Hepatocyte (in vitro differentiated cells): ENCODE measurements around the gene LAMA4. TPM values are rescaled to one million over a fixed set of nuclear protein-coding genes. Genes with fewer than 3 reads are reported as not detected.

Source experiments
- DNase-seq: peaks from one replicate; pipeline ENCODE4 v3.0.0-alpha.2; 2016; ENCODE audit warnings: low spot score
- H2AFZ ChIP-seq: fragments of 200-600 bp; sonication (generic); 2 replicates; pipeline ENCODE4 v1.6.0; 2016; ENCODE audit warnings: antibody characterized with exemption, mild to moderate bottlenecking
- H3K27ac ChIP-seq: fragments of 200-600 bp; sonication (generic); 2 replicates; pipeline ENCODE4 v1.5.1; 2016; ENCODE audit warnings: mild to moderate bottlenecking
- H3K27me3 ChIP-seq: fragments of 200-600 bp; sonication (generic); 2 replicates; pipeline ENCODE4 v1.6.1; 2016
- H3K36me3 ChIP-seq: fragments of 200-600 bp; sonication (generic); replicated peaks from 2 replicates; pipeline ENCODE4 v1.5.1; 2016; ENCODE audit warnings: low read depth; ENCODE audit not compliant: insufficient read depth
- H3K4me1 ChIP-seq: fragments of 200-600 bp; sonication (generic); 2 replicates; pipeline ENCODE4 v1.5.1; 2016; ENCODE audit warnings: mild to moderate bottlenecking, moderate library complexity; ENCODE audit not compliant: insufficient read depth
- H3K4me2 ChIP-seq: fragments of 200-600 bp; sonication (generic); 2 replicates; pipeline ENCODE4 v1.6.0; 2016
- H3K4me3 ChIP-seq: fragments of 200-600 bp; sonication (generic); 2 replicates; pipeline ENCODE4 v1.5.1; 2016; ENCODE audit warnings: mild to moderate bottlenecking
- H3K79me2 ChIP-seq: fragments of 200-600 bp; sonication (generic); 2 replicates; pipeline ENCODE4 v1.6.0; 2017; ENCODE audit warnings: mild to moderate bottlenecking
- H3K9me2 ChIP-seq: fragments of 200-600 bp; sonication (generic); replicated peaks from 2 replicates; pipeline ENCODE4 v1.6.0; 2017; ENCODE audit warnings: mild to moderate bottlenecking; ENCODE audit not compliant: insufficient read depth
- H3K9me3 ChIP-seq: fragments of 200-600 bp; sonication (generic); 2 replicates; pipeline ENCODE4 v1.5.1; 2016; ENCODE audit warnings: low read depth, mild to moderate bottlenecking
- H4K20me1 ChIP-seq: fragments of 200-600 bp; sonication (generic); 2 replicates; pipeline ENCODE4 v1.6.0; 2016; ENCODE audit warnings: mild to moderate bottlenecking; ENCODE audit not compliant: insufficient read depth, poor library complexity, severe bottlenecking
- EZH2 ChIP-seq: fragments of 200-600 bp; sonication (generic); IDR thresholded peaks from 2 replicates; pipeline ENCODE4 v1.6.1; 2016; ENCODE audit warnings: antibody characterized with exemption, mild to moderate bottlenecking, borderline replicate concordance
- EZH2phosphoT487 ChIP-seq: fragments of 200-600 bp; sonication (generic); IDR thresholded peaks from one replicate; pipeline ENCODE4 v1.6.1; 2018; ENCODE audit warnings: antibody characterized with exemption, mild to moderate bottlenecking, low read depth, moderate library complexity; ENCODE audit not compliant: unreplicated experiment, severe bottlenecking
- WGBS: methylation state at CpG from one replicate; pipeline ENCODE4 v1.1.6; 2016; ENCODE audit warnings: low lambda C conversion rate; ENCODE audit errors: missing lambda C conversion rate; 5-methylcytosine and 5-hydroxymethylcytosine counted together
- polyA plus RNA-seq: library from polyadenylated mRNA; unstranded; fragments of >200 nt; fragmentation: Nextera tagmentation; extraction: Ambion mirVana; gene quantifications from 2 replicates; pipeline ENCODE4 v1.2.1, GENCODE V29; 2016
- small RNA-seq: library from RNA; depleted of rRNA; stranded (forward); fragments of <200 nt; gene quantifications from one replicate; pipeline ENCODE3, GENCODE V24; 2014
- total RNA-seq: library from RNA; depleted of rRNA; stranded (reverse); fragments of >200 nt; gene quantifications from 2 replicates; pipeline ENCODE4 v1.2.3, GENCODE V29; 2014
- TF ChIP-seq, protein P1 (sequence below): fragments of 200-600 bp; sonication (generic); IDR thresholded peaks from 2 replicates; pipeline ENCODE4 v1.5.1; 2016; ENCODE audit warnings: antibody characterized with exemption, mild to moderate bottlenecking; ENCODE audit not compliant: poor library complexity

Gene LAMA4
- total and polyA plus RNA-seq, 2 experiments from 2014 or later = 14.1 to 18.9 TPM

DNA sequence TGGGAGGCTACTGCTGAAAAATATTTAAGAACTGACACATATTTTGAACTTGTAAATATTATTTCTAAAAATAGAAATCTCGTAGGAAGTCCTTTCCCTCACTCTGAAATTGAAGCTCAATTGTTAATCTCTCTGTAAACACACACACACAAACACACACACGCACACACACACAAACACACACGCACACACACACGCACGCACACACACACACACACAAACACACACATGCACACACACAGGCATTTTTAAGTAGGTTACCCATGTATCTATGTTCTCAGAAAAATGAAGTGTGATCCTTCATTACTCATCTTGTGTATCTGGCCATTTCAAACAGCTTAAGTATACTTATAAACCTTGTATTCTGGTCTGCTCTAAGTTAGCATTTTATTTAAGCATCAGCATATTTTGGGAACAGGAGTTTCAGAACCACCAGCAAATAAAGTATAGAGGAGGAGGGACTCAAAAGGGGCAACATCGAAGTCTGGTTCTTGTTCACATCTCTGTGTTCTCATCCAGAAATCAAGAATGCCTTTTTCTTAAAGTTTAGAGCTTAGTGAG lies 188.9 kb downstream of the LAMA4 start:
- H2AFZ ChIP-seq = no peak overlapping the region
- H3K27me3 ChIP-seq = no peaks in the 10 kb centered on the region
- no peak overlapping the region for H3K4me3 ChIP-seq
- no peak overlapping the region for H3K4me2 ChIP-seq
- no peaks in the 10 kb centered on the region for H4K20me1 ChIP-seq
- no peak for DNase-seq
- H3K9me2 ChIP-seq = no peaks in the 10 kb centered on the region
- no peak overlapping the region for H3K27ac ChIP-seq
- WGBS = 81% methylated on average over 6 of the region's 6 CpGs
- no peaks in the 10 kb centered on the region for H3K36me3 ChIP-seq
- no peak for TF ChIP-seq EZH2phosphoT487
- TF ChIP-seq EZH2 = no peak
- TF ChIP-seq, protein P1, sequence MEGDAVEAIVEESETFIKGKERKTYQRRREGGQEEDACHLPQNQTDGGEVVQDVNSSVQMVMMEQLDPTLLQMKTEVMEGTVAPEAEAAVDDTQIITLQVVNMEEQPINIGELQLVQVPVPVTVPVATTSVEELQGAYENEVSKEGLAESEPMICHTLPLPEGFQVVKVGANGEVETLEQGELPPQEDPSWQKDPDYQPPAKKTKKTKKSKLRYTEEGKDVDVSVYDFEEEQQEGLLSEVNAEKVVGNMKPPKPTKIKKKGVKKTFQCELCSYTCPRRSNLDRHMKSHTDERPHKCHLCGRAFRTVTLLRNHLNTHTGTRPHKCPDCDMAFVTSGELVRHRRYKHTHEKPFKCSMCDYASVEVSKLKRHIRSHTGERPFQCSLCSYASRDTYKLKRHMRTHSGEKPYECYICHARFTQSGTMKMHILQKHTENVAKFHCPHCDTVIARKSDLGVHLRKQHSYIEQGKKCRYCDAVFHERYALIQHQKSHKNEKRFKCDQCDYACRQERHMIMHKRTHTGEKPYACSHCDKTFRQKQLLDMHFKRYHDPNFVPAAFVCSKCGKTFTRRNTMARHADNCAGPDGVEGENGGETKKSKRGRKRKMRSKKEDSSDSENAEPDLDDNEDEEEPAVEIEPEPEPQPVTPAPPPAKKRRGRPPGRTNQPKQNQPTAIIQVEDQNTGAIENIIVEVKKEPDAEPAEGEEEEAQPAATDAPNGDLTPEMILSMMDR = no peak
- H3K4me1 ChIP-seq = no peaks in the 10 kb centered on the region
- H3K9me3 ChIP-seq = no peaks in the 10 kb centered on the region
- H3K79me2 ChIP-seq = no peaks in the 10 kb centered on the region

GRCh38 chr6:112062966-112063365 lies 191.4 kb downstream of the LAMA4 start:
- Histone ChIP-seq H3K27me3 (no peaks in the 10 kb centered on the region), H3K27ac (no peak overlapping the region), H3K4me2 (no peak overlapping the region), H3K9me3 (no peaks in the 10 kb centered on the region), H3K79me2 (no peaks in the 10 kb centered on the region), H3K9me2 (no peaks in the 10 kb centered on the region), H3K4me1 (no peaks in the 10 kb centered on the region), H3K36me3 (no peaks in the 10 kb centered on the region), H4K20me1 (no peaks in the 10 kb centered on the region), H2AFZ (no peak overlapping the region), H3K4me3 (no peak overlapping the region)
- TF ChIP-seq EZH2 (no peak), EZH2phosphoT487 (no peak)
- TF ChIP-seq, protein P1 = no peak
- no peak for DNase-seq
- 83% methylated on average over 3 of the region's 3 CpGs for whole genome bisulfite sequencing

- no peaks in the 10 kb centered on the region for H3K9me2 ChIP-seq
- no peak overlapping the region for H2AFZ ChIP-seq
- WGBS = 93% methylated on average over 4 of the region's 4 CpGs
- H3K27ac ChIP-seq = no peak overlapping the region
- TF ChIP-seq EZH2 (no peak), EZH2phosphoT487 (no peak)
- TF ChIP-seq, protein P1 = no peak
- H3K27me3 ChIP-seq = no peaks in the 10 kb centered on the region
- no peaks in the 10 kb centered on the region for H3K4me1 ChIP-seq
- no peak overlapping the region for H3K4me3 ChIP-seq
- no peaks in the 10 kb centered on the region for H4K20me1 ChIP-seq
- H3K79me2 ChIP-seq = no peaks in the 10 kb centered on the region
- DNase-seq = no peak
- H3K4me2 ChIP-seq = no peak overlapping the region
- no peaks in the 10 kb centered on the region for H3K9me3 ChIP-seq
- H3K36me3 ChIP-seq = no peaks in the 10 kb centered on the region
Observed at GRCh38 chr6:112061605-112062004, 192.8 kb downstream of the LAMA4 start.

Small RNA genes within 50 kb of the gene (small RNA-seq; reads per million reads assigned to genes)
- gene RNU6-1226P = not detected

Other genes starting within 250 kb of the LAMA4 start
- not detected in 2 replicates for gene CCN6, start 200.5 kb downstream of the LAMA4 start, total RNA-seq
- 0.12 and 0.24 TPM in 2 replicates for gene CCN6, start 200.5 kb downstream of the LAMA4 start, polyA plus RNA-seq
- 20.3 and 20.4 TPM in 2 replicates for gene TUBE1, start 167.1 kb downstream of the LAMA4 start, total RNA-seq
- gene TUBE1, start 167.1 kb downstream of the LAMA4 start, polyA plus RNA-seq = 9.1 and 14.4 TPM in 2 replicates
- 3.4 and 9.5 TPM in 2 replicates for gene FAM229B, start 167.0 kb downstream of the LAMA4 start, total RNA-seq
- 18.6 and 25.3 TPM in 2 replicates for gene FAM229B, start 167.0 kb downstream of the LAMA4 start, polyA plus RNA-seq
- 0.08 TPM in 1 of 2 replicates, not detected in the other for gene RFPL4B, start 92.8 kb upstream of the LAMA4 start, total RNA-seq
- gene RFPL4B, start 92.8 kb upstream of the LAMA4 start, polyA plus RNA-seq = not detected in 2 replicates